IPS DF 19.7 (cell line): ENCODE data around the gene ZFP91.

Experiments
- DNase-seq: peaks from one replicate; pipeline ENCODE4 v3.0.0-alpha.2; 2013; ENCODE audit warnings: low read depth, low spot score

ZFP91 gene

GRCh38 chr11:58586998-58587397 lies 8.1 kb downstream of the ZFP91 start:
- DNase-seq, result no peak

DNA sequence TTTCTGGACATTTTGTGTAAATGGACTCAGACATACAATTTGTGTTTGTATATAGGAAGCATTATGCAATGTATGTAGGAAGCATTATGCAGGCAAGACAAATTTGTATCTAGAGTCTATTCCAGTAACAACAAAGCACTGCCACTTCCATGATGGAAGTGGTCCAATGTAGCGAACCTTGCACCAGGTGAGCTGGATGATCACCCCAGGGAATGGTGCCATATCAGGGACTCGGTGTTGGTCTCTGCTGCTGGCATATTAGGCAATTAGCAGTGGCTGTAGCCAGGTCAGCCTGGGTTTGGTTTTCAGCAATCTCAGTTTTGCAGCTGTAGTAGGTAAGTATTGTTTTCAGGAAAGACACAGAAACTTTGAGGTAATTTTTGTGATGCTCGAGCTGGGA lies 12.8 kb downstream of the ZFP91 start:
- no peak for DNase-seq

DNA sequence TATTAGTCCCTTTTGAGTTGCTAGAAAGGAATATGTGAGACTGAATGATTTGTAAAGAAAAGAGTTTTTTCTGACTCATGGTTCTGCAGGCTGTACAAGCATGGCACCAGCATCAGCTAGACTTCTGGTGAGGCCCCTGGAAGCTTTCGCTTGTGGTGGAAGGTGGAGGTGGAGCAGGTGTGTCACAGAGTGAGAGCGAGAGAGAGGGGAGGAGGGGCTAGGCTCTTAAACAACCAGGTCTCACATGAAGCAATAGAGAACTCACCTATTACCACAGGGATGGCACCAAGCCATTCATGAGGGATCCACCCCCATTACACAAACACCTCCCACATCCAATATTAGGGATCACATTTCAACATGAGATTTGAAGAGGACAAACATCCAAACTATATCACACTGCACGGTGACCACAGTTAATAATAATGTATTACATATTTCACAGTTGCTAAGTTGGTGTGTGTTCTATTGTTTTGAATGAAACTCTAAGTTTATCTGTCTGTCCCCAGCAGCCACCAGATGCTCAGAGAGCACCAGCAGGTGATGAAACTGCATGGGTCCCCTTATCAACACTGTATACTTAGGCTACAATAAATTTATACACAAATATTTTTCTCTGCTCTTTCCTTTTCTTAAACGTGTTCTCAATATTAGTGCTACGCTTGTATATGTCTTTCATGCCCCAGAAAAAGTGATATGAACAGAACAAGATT lies 14.1 kb downstream of the ZFP91 start:
- no peak for DNase-seq

- no peak for DNase-seq
Observed at GRCh38 chr11:58594826-58595225, 16.0 kb downstream of the ZFP91 start.

DNA sequence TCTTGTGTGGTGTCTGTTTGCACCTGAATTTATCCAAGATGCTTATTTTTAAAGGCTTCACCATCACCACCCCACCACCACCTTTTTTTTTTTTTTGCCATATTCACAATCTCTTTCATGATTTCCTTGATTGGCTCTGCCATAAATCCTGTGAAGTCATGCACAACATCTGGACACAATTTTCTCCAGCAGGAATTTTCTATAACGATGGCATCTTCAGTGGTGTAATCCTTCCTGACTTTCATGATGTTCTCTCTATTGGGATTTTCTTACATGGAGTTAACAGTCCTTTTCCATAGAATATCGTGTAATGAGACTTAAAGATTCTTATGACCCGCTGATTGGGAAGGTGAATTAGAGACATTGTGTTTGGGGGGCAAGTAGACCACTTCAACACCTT lies 17.8 kb downstream of the ZFP91 start:
- no peak for DNase-seq

DNA sequence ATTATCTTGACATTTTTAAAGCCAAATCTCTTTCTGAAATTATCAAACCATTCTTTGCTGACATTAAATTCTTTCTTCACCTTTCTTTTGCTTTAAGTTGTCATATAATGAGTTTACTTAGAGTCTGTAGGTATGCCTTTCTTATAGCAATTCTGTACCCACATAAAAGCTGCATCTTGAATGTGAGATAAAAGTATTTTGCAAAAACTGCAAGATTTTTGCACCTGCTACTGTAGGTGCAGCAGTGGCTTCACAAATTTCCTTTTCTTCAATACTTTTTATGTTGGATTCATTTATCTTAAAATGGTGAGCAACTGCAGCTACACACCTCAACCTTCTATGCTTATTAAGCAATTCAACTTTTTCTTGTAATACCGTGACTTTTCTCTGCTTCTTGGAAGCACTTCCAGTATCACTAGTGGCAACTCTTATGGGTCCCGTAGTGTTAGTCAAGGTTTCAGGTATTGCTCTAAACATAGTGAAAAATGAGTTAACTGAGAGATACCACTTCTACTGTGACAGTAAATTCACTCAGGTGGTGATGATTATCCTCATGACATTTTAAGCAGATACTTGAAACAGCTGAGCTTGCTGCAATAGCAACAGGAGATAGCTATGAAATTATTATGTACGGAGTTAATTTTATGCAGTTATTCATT lies 18.8 kb downstream of the ZFP91 start:
- DNase-seq, result no peak

- DNase-seq, result no peak
Observed at GRCh38 chr11:58600510-58600909, 21.6 kb downstream of the ZFP91 start.

DNA sequence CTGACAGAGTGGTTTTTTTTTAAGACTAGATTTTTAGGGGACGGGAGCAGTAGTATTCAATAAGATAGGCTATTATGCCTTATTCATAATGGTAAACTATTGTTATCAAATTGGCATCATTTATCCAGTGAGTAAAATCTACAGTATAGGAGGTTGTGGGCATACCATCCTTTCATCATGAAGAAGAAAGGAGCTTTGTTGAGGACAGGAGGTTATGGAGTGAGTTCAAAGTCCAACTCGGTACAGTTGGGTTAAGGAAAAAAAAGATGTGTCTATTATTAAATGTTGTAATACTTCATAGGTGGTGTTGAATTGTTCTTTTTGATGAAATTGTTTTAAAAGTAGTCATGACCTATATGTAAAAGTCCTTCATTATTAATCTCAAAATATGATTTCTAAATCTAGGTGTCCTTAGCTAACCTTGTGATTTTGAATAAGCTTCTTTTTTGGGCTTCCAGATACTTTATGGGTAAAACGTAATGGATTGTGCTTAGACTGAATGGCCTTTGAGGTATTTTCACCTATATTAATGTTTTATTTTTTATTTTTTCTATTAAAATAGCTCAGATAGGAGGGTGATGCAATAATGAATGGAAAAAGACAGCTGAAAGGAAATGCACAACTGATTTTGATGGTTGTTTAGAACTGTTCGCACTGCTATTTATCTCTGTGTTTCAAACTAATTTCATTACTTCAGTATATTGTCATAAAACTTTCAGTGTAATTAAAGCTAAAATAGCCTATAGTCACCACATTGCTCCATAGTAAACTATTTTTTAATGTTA lies 28.3 kb downstream of the ZFP91 start:
- DNase-seq, result no peak

DNA sequence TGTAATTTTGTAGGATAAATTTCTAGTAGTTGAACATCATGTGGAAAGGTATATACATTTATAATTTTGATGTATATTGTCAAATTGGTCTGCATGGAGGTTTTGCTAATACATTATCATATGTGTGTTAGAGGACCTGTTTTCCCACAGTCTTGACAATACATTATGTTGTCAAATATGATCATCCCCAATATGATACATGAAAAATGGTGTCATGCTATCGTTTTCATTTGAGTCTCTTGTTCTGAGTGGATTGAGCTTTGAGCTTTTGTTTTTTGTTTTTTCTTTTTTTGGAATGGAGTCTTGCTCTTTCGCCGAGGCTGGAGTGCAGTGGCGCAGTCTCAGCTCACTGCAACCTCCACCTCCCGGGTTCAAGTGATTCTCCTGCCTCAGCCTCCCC lies 29.5 kb downstream of the ZFP91 start:
- DNase-seq, result no peak

- DNase-seq, result no peak
Observed at GRCh38 chr11:58609723-58610122, 30.9 kb downstream of the ZFP91 start.

- DNase-seq, result no peak
Observed at GRCh38 chr11:58613228-58613627, 34.4 kb downstream of the ZFP91 start.

DNA sequence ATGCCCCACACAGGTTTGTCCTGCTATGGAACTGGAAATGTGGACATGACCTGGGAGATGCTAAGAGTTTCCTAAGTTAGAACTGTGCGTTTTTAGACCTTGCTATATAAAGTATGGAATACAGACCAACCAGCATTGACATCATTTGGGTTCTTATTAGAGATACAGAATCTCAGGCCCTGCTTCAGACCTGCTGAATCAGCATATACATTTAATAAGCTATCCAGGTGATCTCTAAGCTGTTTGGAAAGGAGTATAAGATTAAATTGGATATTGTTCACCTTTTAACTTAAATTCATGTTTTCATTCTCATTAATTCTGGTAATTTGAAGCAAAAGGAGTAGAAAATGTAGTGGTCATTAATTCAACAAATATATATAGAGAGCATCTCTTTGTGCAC lies 36.7 kb downstream of the ZFP91 start:
- no peak for DNase-seq

DNA sequence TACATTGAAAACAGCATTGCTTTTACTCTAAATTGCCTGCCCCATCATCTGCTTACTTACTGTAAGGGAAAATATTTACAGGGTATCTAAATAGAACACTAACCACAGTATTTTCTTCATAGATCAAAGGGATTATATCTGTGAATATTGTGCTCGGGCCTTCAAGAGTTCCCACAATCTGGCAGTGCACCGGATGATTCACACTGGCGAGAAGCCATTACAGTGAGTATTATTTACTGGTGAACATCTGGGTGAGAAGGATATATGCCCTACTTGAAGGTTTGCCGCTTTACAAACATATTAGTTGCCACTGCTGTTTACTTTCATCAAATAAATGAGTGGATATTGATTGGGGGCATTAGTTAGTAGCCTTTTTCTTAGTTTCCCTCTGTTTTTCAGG lies 37.7 kb downstream of the ZFP91 start:
- no peak for DNase-seq

GRCh38 chr11:58617976-58618557 lies 39.2 kb downstream of the ZFP91 start:
- no peak for DNase-seq

GRCh38 chr11:58621586-58622262 lies 42.9 kb downstream of the ZFP91 start:
- DNase-seq, result no peak

GRCh38 chr11:58622344-58622743 lies 43.5 kb downstream of the ZFP91 start, which contains the start of gene CNTF:
CNTF (plus strand) TSS chr11:58622665; CDS start chr11:58622753, 88 bp downstream.
- DNase-seq, result no peak

GRCh38 chr11:58625086-58625485 lies 46.2 kb downstream of the ZFP91 start:
- DNase-seq, result no peak

DNA sequence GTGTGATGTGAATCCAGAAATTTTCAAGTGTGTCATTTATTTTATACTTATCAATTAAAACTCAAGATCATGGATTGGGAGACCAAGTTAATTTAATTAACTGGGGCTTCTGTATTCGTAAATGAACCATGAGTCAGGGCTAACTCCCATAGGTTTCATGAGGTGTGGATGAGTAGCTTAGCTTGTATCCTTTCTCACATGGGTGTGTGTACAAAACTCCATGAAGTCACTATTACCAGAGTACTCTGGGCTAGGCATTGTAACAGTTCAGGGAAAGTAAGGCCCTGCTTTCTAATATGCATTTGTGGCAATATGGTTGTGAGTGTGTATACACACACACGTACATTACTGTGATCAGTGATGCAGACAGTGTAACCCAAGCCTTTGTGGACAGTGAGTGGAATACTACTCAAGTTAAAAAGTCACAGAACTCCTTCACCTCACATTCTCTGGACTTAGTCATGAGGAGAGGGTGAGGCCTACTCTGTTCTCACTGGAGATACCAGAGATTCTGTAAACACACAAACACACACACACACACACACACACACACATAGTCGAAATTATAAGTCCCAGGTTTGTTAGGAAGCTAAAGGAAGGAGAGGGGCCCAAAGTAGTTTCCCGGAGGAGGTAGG lies 47.1 kb downstream of the ZFP91 start:
- DNase-seq, result no peak

GRCh38 chr11:58626934-58627483 lies 48.1 kb downstream of the ZFP91 start:
- DNase-seq, result no peak

DNA sequence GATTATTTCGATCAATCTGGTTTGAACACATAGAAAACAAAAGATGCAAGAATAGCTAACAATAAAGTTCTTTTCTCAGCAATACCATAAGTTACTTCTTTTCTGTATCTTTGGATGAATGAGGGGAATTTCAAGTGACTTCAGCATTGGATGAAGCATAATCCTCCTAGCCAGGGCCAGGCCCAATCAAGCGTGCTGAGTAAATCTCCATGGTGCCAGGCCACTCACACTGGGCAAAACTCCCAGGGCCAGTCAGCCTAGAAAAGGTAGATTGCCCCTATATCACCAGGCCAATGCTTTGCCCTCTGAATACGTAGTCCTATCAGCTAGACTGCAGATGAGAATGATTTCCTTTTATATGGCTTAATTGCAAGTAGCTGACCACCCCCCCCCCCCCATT lies 49.6 kb downstream of the ZFP91 start:
- no peak for DNase-seq

- DNase-seq, result peak; percentile 33
Observed at GRCh38 chr11:58629857-58630256, 51.0 kb downstream of the ZFP91 start.
